HT1080 (cell line): ENCODE results near the gene SLC4A9. TPM values are rescaled to one million over a fixed set of nuclear protein-coding genes. Genes with fewer than 3 reads are reported as not detected.
"Not testable (repeated sequence)": the region's sequence is repeated elsewhere in the genome, so short reads cannot be mapped to it uniquely, and the experiment has no call there.

Experiments used
- DNase-seq: peaks from one replicate; pipeline ENCODE4 v3.0.0-alpha.2; 2015; ENCODE audit warnings: low read depth
- small RNA-seq: library from RNA; depleted of rRNA; stranded (forward); fragments of <200 nt; gene quantifications from one replicate; pipeline ENCODE3, GENCODE V24; 2014
- total RNA-seq: library from RNA; depleted of rRNA; stranded (reverse); fragments of >200 nt; shearing (Covaris generic); gene quantifications from 2 replicates; pipeline ENCODE4 v1.2.3, GENCODE V29; 2014; rRNA removed

SLC4A9 gene
- total RNA-seq, 1 experiment from 2014 or later, result not detected

DNA sequence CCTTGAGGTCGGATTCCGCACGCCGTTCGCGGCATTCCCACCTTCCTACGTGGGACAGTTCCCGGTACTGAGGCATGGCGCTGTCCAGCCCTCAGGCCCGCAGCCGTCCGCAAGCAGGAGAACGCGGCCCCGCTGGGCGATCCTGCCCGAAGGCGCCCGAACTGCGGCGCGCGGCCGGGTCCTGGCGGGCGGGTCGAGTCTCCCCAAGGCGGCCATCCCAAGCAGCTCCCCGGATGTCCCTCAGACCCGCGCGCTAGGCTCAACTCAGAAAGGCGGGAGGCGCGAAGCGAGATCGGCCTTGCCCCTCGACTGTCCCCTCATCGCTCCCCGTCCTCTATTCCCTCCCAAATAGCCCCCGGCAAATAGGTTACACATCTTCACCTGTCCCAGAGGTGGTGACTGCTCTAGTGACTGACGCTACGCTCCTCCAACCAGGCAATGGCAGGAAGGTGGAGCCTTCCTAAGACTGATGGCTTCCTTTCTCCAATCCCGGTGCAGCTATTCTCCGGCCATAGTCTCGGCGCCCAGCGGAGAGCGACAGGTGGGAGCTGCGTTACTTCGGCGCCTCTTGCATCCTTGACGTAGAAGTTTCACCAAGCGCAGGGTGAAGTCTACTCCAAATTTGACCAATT lies 40.9 kb downstream of the SLC4A9 start:
- DNase-seq, result peak; percentile 94

- peak; percentile 100 for DNase-seq
These were observed 41.6 kb downstream of the SLC4A9 start, which contains the start of gene ANKHD1 for GRCh38 chr5:140401362-140402257. TSS of gene ANKHD1 (plus strand) at chr5:140401833. CDS start at chr5:140401968, 135 bp downstream.

DNA sequence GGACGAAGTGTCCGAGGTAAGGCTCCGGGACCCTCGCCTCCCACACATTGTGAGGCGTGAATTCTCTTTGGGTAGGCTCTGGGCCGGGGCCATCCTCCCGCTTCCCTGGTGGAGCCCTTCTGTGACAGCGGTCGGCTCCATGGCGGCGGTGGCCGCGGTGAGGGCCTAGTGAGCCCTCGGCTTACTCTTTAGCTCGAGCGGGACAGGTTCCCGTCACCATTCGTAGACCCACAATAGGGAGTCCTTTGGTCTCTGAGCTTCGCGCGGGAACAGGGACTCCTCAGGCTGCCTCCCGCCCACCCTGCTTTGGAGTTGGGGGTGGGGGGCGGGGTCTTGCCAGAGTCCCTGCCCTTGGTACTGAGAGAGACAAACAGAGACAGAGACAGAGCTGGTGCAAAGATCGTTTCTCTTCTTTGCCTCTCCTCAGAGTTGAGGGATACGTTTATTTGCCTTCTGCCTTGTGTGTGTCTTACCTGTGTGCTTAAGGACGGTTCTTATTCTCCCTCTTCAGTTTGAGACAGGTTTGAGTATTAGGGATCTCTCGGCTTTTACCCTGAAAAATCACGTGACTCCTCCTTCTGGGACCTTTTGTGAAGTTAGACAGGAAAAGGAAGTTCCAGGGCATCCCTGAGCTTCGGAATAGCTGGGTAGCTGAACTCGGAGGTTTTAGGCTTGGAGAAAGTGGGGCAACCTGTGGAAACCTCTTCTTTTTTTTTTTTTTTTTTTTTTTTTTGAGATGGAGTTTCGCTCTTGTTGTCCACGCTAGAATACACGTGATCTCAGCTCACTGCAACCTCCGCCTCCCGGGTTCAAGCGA lies 42.5 kb downstream of the SLC4A9 start:
- peak; percentile 60 for DNase-seq

DNA sequence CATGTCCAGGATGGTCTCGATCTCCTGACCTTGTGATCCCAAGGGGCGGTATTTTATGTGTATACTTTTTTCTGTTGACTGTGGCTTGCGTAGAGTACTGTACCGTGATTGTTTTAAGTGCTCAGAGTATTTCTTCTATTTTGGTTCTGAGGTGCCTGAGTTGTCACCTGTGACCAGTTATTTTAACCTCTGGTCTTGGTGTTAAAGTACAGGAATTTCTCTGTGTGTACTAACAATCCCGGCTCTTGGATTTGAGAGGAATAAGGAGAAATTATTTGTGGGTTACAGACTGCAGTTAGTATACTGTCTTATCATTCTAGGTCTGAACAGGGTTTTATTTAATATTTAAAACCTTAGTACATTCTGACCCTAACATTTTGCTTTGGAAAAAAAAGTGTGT lies 43.6 kb downstream of the SLC4A9 start:
- DNase-seq, result no peak

DNA sequence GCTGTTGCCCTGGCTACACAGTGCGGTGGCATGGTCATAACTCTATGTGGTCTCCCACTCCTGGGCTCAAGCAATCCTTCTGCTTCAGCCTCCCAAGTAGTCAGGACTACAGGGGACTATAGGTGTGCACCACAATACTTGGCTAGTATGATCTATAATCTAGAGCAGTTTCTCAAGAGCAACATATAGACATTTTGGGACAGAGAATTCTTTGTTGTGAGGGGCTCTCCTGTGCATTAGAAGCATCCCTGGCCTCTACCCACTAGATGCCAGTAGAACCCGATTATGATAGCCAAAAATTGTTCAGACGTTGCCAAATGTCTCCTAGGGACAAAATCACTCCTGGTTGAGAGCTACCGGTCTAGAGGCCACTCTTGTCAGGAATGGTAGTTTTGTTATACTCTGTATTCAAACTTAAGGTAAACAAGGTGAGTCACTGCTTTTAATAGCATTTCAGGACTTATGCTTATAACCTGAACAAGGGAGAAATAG lies 48.8 kb downstream of the SLC4A9 start:
- DNase-seq, result no peak

DNA sequence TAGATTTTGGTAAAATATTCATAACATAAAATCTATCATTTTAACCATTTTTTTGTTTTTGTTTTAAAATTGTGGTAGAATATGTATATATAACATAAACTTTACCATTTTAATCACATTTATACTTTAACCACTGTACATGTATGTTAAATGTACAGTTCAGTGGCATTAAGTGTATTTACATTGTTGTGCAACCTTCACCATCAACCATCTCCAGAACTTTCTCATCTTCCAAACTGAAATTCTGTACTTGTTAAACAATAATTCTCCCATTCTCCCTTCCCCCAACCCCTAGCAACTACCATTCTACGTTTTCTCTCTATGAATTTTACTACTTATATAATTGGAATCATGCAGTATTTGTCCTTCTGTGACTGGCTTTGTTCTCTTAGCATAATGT lies 53.2 kb downstream of the SLC4A9 start:
- DNase-seq, result no peak

- no peak for DNase-seq
These were observed 57.2 kb downstream of the SLC4A9 start for GRCh38 chr5:140417235-140417634.

DNA sequence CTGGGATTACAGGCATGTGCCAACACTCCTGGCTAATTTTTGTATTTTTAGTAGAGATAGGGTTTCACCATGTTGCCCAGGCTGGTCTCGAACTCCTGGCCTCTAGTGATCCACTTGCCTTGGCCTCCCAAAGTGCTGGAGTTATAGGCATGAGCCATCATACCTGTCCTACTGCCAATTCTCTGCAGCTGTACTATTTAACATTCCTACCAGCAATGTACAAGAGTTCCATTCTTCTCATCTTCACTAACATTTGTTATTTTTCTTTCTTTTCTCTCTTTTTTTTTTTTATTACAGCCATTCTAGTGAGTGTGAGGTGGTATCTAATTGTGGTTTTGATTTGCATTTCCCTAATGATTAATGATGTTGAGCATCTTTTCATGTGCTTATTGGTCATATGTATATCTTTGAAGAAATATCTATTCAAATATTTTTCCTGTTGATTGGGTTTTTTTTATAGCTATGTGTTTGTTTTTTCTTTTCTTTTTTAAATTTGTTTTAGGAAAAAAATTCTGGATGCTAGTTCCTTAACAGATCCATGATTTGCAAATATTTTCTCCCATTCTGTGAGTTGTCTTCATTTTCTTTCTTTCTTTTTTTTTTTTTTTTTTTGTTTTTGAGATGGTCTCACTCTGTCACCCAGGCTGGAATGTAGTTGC lies 59.0 kb downstream of the SLC4A9 start:
- DNase-seq, result no peak

GRCh38 chr5:140420226-140420570 lies 60.2 kb downstream of the SLC4A9 start:
- DNase-seq, result no peak

GRCh38 chr5:140420665-140421361 lies 60.8 kb downstream of the SLC4A9 start:
- no peak for DNase-seq

DNA sequence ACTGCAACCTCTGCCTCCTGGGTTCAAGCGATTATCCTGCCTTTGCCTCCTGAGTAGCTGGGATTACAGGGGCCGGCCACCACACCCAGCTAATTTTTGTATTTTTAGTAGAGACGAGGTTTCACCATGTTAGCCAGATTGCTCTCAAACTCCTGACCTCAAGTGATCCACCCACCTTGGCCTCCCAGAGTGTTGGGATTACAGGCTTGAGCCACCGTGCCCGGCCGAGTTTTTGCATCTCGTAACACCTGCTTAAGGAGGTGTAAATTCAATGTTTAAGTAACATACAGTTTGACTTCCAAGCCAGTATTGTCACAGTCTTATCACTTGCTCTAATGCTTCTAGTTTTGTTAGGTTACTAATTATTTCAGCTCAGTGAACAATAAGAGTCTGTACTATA lies 61.4 kb downstream of the SLC4A9 start:
- DNase-seq, result not testable (repeated sequence)

- no peak for DNase-seq
These were observed 63.6 kb downstream of the SLC4A9 start for GRCh38 chr5:140423609-140424008.

DNA sequence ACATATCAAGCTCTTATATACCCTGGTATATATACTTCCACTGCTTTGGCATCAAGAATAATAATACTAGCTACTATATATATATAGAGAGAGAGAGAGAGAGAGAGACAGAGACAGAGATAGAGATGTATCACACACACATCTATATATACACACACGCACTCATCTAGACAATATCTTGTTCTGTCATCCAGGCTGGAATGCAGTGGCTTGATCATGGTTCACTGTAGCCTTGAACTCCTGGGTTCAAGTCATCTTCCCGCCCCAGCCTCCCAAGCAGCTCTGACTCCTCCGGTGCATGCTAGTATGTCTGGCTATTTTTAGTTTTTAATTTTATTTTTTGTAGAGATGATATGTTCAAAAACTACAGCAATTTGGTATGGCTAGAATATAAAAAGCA lies 64.1 kb downstream of the SLC4A9 start:
- DNase-seq, result no peak

Small RNAs within 50 kb of the gene (small RNA-seq; reads per million reads assigned to genes)
- not detected for gene RNU4-14P

Other genes with a start within 250 kb of the SLC4A9 start
- gene PURA, start 246.1 kb upstream of the SLC4A9 start, total RNA-seq, result 8.8 and 12.2 TPM in 2 replicates
- gene IGIP, start 234.3 kb upstream of the SLC4A9 start, total RNA-seq, result 0.23 and 0.85 TPM in 2 replicates
- 34.9 and 40.3 TPM in 2 replicates for gene CYSTM1, start 185.0 kb upstream of the SLC4A9 start, total RNA-seq
- 114 and 149 TPM in 2 replicates for gene PFDN1, start 57.1 kb upstream of the SLC4A9 start, total RNA-seq
- gene HBEGF, start 13.6 kb upstream of the SLC4A9 start, total RNA-seq, result 55.7 and 61.2 TPM in 2 replicates
- gene ANKHD1, start 41.6 kb downstream of the SLC4A9 start, total RNA-seq, result 25.2 and 29.0 TPM in 2 replicates
- 0.80 TPM in 1 of 2 replicates, not detected in the other for gene EIF4EBP3, start 187.5 kb downstream of the SLC4A9 start, total RNA-seq
- gene SRA1, start 197.3 kb downstream of the SLC4A9 start, total RNA-seq, result 54.4 and 56.8 TPM in 2 replicates
- gene APBB3, start 204.4 kb downstream of the SLC4A9 start, total RNA-seq, result 5.0 and 5.3 TPM in 2 replicates
- gene SLC35A4, start 204.6 kb downstream of the SLC4A9 start, total RNA-seq, result 24.9 and 36.9 TPM in 2 replicates